NAMALWA (cell line): Measurements from ENCODE around the gene KPNB1.

Experiments used
- DNase-seq: peaks from one replicate; pipeline ENCODE4 v3.0.0-alpha.2; 2015; ENCODE audit warnings: low spot score

Gene KPNB1

GRCh38 chr17:47649153-47649971 is at the start of gene KPNB1:
KPNB1 (plus strand) TSS chr17:47649919; CDS start chr17:47650245, 326 bp downstream.
- peak; percentile 99 for DNase-seq

- DNase-seq = no peak
These were observed 45.7 kb upstream of the KPNB1 start for GRCh38 chr17:47603830-47604597.

- DNase-seq = peak; percentile 47
These were observed 45.2 kb upstream of the KPNB1 start for GRCh38 chr17:47604598-47604927.

GRCh38 chr17:47605011-47605410 is 44.7 kb upstream of the KPNB1 start:
- DNase-seq = no peak

- no peak for DNase-seq
These were observed 42.2 kb upstream of the KPNB1 start for GRCh38 chr17:47607481-47607880.

GRCh38 chr17:47611372-47612350 is 38.1 kb upstream of the KPNB1 start:
- no peak for DNase-seq

GRCh38 chr17:47615766-47616424 is 33.8 kb upstream of the KPNB1 start:
- peak; percentile 78 for DNase-seq

GRCh38 chr17:47618410-47618809 is 31.3 kb upstream of the KPNB1 start:
- DNase-seq = no peak

GRCh38 chr17:47620503-47621245 is 29.0 kb upstream of the KPNB1 start:
- no peak for DNase-seq

GRCh38 chr17:47621293-47622179 is 28.2 kb upstream of the KPNB1 start:
- no peak for DNase-seq

GRCh38 chr17:47622180-47622549 is 27.6 kb upstream of the KPNB1 start:
- no peak for DNase-seq

GRCh38 chr17:47624727-47625068 is 25.0 kb upstream of the KPNB1 start:
- DNase-seq = no peak

- no peak for DNase-seq
These were observed 21.6 kb upstream of the KPNB1 start for GRCh38 chr17:47628014-47628566.

GRCh38 chr17:47629826-47630225 is 19.9 kb upstream of the KPNB1 start:
- no peak for DNase-seq

GRCh38 chr17:47630614-47631013 is 19.1 kb upstream of the KPNB1 start:
- no peak for DNase-seq

- DNase-seq = no peak
These were observed 16.7 kb upstream of the KPNB1 start for GRCh38 chr17:47632991-47633390.

- no peak for DNase-seq
These were observed 15.7 kb upstream of the KPNB1 start for GRCh38 chr17:47633996-47634395.

GRCh38 chr17:47634870-47635269 is 14.8 kb upstream of the KPNB1 start:
- DNase-seq = no peak

- DNase-seq = no peak
These were observed 14.0 kb upstream of the KPNB1 start for GRCh38 chr17:47635734-47636133.
